CD4-positive, alpha-beta T cell (primary cell): ENCODE data around the gene VIM. TPM values are rescaled to one million over a fixed set of nuclear protein-coding genes. Genes with fewer than 3 reads are reported as not detected.
A peak's percentile ranks its signal among the peaks of the same experiment; 100 is the strongest.

Experiments used
- ATAC-seq: fragments of 200-7000 bp; cut with Tn5 transposase; one replicate; pipeline ENCODE4 v1.10.0; 2022; ENCODE audit warnings: mild to moderate bottlenecking; ENCODE audit not compliant: poor library complexity
- CTCF ChIA-PET: fragments of 350-600 bp; sonication (Branson Sonifier 250); formaldehyde crosslinking; loops from one replicate; lab custom pipeline; 2021; ENCODE audit warnings: antibody characterized with exemption, inconsistent platforms; lab: Charles Lee
- POLR2A ChIA-PET: fragments of 350-600 bp; sonication (Branson Sonifier 250); formaldehyde crosslinking; loops from one replicate; lab custom pipeline; 2021; ENCODE audit warnings: antibody characterized with exemption, inconsistent platforms; lab: Charles Lee
- DNase-seq, 14 experiments: peaks; one replicate each; pipeline ENCODE4 v3.0.0-alpha.2; 2013 to 2020; ENCODE audit warnings: mixed read lengths in 2 of 14
- H3K27ac ChIP-seq, 2 donors: one replicate each; pipeline versions ENCODE4 v1.5.1 to v1.7.0; 2013; ENCODE audit warnings: low read length in 2 of 2, low read depth in 1 of 2, mild to moderate bottlenecking in 1 of 2
- H3K27me3 ChIP-seq, 2 experiments: 1 replicate in 1 of 2; 2 replicates in 1 of 2; pipeline versions ENCODE4 v1.6.1 to v1.7.0; 2013; ENCODE audit warnings: low read length in 2 of 2, control low read depth in 1 of 2, mild to moderate bottlenecking in 1 of 2, moderate library complexity in 1 of 2; ENCODE audit not compliant: insufficient read depth in 2 of 2, control insufficient read depth in 1 of 2
- H3K36me3 ChIP-seq: one replicate; pipeline ENCODE4 v1.6.1; 2013; ENCODE audit warnings: low read length, control low read depth; ENCODE audit not compliant: insufficient read depth
- H3K4me1 ChIP-seq: one replicate; pipeline ENCODE4 v1.6.1; 2013; ENCODE audit warnings: low read length, control low read depth; ENCODE audit not compliant: insufficient read depth
- H3K4me3 ChIP-seq: one replicate; pipeline ENCODE4 v1.5.1; 2013; ENCODE audit warnings: mild to moderate bottlenecking, low read length, moderate library complexity
- H3K9me3 ChIP-seq, 2 experiments: 1 replicate in 1 of 2; 2 replicates in 1 of 2; pipeline versions ENCODE4 v1.6.1 to v1.7.0; 2013; ENCODE audit warnings: low read length in 2 of 2, mild to moderate bottlenecking in 2 of 2, control low read depth in 1 of 2, moderate library complexity in 1 of 2; ENCODE audit not compliant: control insufficient read depth in 1 of 2, insufficient read depth in 1 of 2
- H3K27ac Mint-ChIP-seq: one replicate; pipeline ENCODE4 v1.8.0; 2020; ENCODE audit warnings: mixed read lengths
- H3K27me3 Mint-ChIP-seq: one replicate; pipeline ENCODE4 v1.8.0; 2021; ENCODE audit warnings: mixed read lengths
- H3K36me3 Mint-ChIP-seq: one replicate; pipeline ENCODE4 v1.8.0; 2021; ENCODE audit warnings: low read depth, mixed read lengths
- H3K4me1 Mint-ChIP-seq: one replicate; pipeline ENCODE4 v1.8.0; 2021; ENCODE audit warnings: low read depth, mixed read lengths
- H3K4me3 Mint-ChIP-seq: one replicate; pipeline ENCODE4 v1.8.0; 2020; ENCODE audit warnings: mild to moderate bottlenecking, mixed read lengths
- H3K9me3 Mint-ChIP-seq: one replicate; pipeline ENCODE4 v1.8.0; 2020; ENCODE audit warnings: mixed read lengths
- CTCF ChIP-seq: fragments of 200-600 bp; IDR thresholded peaks from one replicate; pipeline ENCODE4 v1.8.0; 2022; ENCODE audit warnings: antibody characterized with exemption, mild to moderate bottlenecking
- intact Hi-C, 2 experiments: fragments of 100-400 bp; cut with DNase I in 1 of 2; cut with micrococcal nuclease in 1 of 2; formaldehyde crosslinking; loops; one replicate each; pipeline versions ENCODE4 v1.15.1 to v1.9.0; 2023 to 2025; cut with DNase I, micrococcal nuclease
- total RNA-seq, 174 experiments: library from RNA in 2 of 174; stranded (reverse) in 2 of 174; gene quantifications; one replicate each; pipeline ENCODE4 v1.2.3 and lab custom pipeline; 2021 to 2026

Gene VIM
- total RNA-seq, 2 experiments from 2014 or later = 1,576 to 1,603 TPM

GRCh38 chr10:17216901-17217395 lies 11.1 kb upstream of the VIM start:
- peak overlapping the region; percentile 79 for H3K27ac Mint-ChIP-seq
- no peaks in the 10 kb centered on the region for H3K27me3 Mint-ChIP-seq
- H3K4me3 Mint-ChIP-seq = no peak overlapping the region
- intact Hi-C loops = no loop called here
- no peaks in the 10 kb centered on the region for H3K27me3 ChIP-seq
- peaks cover 9% of the 10 kb centered on the region for H3K36me3 ChIP-seq
- H3K4me1 Mint-ChIP-seq = peaks cover 20% of the 10 kb centered on the region
- ATAC-seq (no peak), DNase-seq (no peak)
- POLR2A ChIA-PET = interaction anchor here (1.2 kb wide), 1 partner anchor 12 kb away, joined by 5 read pairs; no protein-coding TSS in a partner anchor
- H3K9me3 Mint-ChIP-seq = no peaks in the 10 kb centered on the region
- TF ChIP-seq CTCF = no peak
- peak overlapping the region; percentile 61 to 81 for H3K27ac ChIP-seq
- CTCF ChIA-PET = no interaction called here
- no peak overlapping the region for H3K4me3 ChIP-seq
- peaks cover 24% of the 10 kb centered on the region for H3K36me3 Mint-ChIP-seq
- H3K9me3 ChIP-seq = no peaks in the 10 kb centered on the region
- peaks cover 8% of the 10 kb centered on the region for H3K4me1 ChIP-seq

GRCh38 chr10:17217631-17218232 lies 10.3 kb upstream of the VIM start:
- no peaks in the 10 kb centered on the region for H3K27me3 Mint-ChIP-seq
- Histone ChIP-seq H3K27me3 (no peaks in the 10 kb centered on the region), H3K9me3 (no peaks in the 10 kb centered on the region), H3K4me1 (peaks cover 8% of the 10 kb centered on the region), H3K27ac (no peak overlapping the region), H3K4me3 (no peak overlapping the region), H3K36me3 (peaks cover 9% of the 10 kb centered on the region)
- TF ChIP-seq CTCF = no peak
- no peak for ATAC-seq
- no peak for DNase-seq
- CTCF ChIA-PET = no interaction called here
- no peak overlapping the region for H3K4me3 Mint-ChIP-seq
- H3K4me1 Mint-ChIP-seq = peaks cover 21% of the 10 kb centered on the region
- H3K27ac Mint-ChIP-seq = peak overlapping the region; percentile 25
- H3K9me3 Mint-ChIP-seq = no peaks in the 10 kb centered on the region
- intact Hi-C loops = no loop called here
- H3K36me3 Mint-ChIP-seq = peaks cover 19% of the 10 kb centered on the region
- POLR2A ChIA-PET = no interaction called here

- Mint-ChIP-seq H3K4me1 (peaks cover 27% of the 10 kb centered on the region), H3K36me3 (peaks cover 14% of the 10 kb centered on the region), H3K9me3 (no peaks in the 10 kb centered on the region), H3K4me3 (no peak overlapping the region), H3K27ac (no peak overlapping the region), H3K27me3 (no peaks in the 10 kb centered on the region)
- intact Hi-C loops = no loop called here
- no peak for ATAC-seq
- Histone ChIP-seq H3K27me3 (no peaks in the 10 kb centered on the region), H3K4me3 (no peak overlapping the region), H3K9me3 (no peaks in the 10 kb centered on the region), H3K27ac (no peak overlapping the region), H3K4me1 (peaks cover 8% of the 10 kb centered on the region), H3K36me3 (peaks cover 9% of the 10 kb centered on the region)
- POLR2A ChIA-PET = interaction anchor here (1.0 kb wide), 1 partner anchor 9 kb away, joined by 4 read pairs; the partner anchor contains the start of gene VIM
- DNase-seq = no peak
- CTCF ChIA-PET = interaction anchor here (1.0 to 1.9 kb wide), 3 partner anchors 8 to 12 kb away, joined by 3 to 6 read pairs (median 4); no protein-coding TSS in a partner anchor
- TF ChIP-seq CTCF = no peak
Measured at GRCh38 chr10:17219024-17219423, 9.0 kb upstream of the VIM start.
